Subcutaneous abdominal adipose tissue (tissue), 5 donors: ENCODE data around the gene LRBA.
"Not testable (repeated sequence)": the region's sequence is repeated elsewhere in the genome, so short reads cannot be mapped to it uniquely, and the experiment has no call there.

Source experiments
- H3K27ac ChIP-seq: one replicate; pipeline ENCODE4 v1.7.0; 2013; ENCODE audit warnings: low read depth, mild to moderate bottlenecking, inconsistent platforms, low read length, moderate library complexity
- H3K27me3 ChIP-seq, 5 donors: one replicate each; pipeline ENCODE4 v1.7.0; 2013; ENCODE audit warnings: low read length in 5 of 5, inconsistent platforms in 1 of 5; ENCODE audit not compliant: control insufficient read depth in 5 of 5, insufficient read depth in 4 of 5
- H3K36me3 ChIP-seq, 5 donors: one replicate each; pipeline ENCODE4 v1.7.0; 2013; ENCODE audit warnings: low read length in 5 of 5; ENCODE audit not compliant: control insufficient read depth in 5 of 5, insufficient read depth in 5 of 5
- H3K4me1 ChIP-seq, 5 donors: one replicate each; pipeline ENCODE4 v1.7.0; 2013; ENCODE audit warnings: low read length in 5 of 5, mild to moderate bottlenecking in 3 of 5, moderate library complexity in 1 of 5; ENCODE audit not compliant: control insufficient read depth in 5 of 5, insufficient read depth in 5 of 5
- H3K4me3 ChIP-seq, 5 donors: one replicate each; pipeline ENCODE4 v1.7.0; 2013; ENCODE audit warnings: low read length in 5 of 5, low read depth in 1 of 5
- H3K9ac ChIP-seq, 5 donors: one replicate each; pipeline ENCODE4 v1.7.0; 2013; ENCODE audit warnings: low read length in 5 of 5, mild to moderate bottlenecking in 4 of 5, moderate library complexity in 3 of 5
- H3K9me3 ChIP-seq, 5 donors: one replicate each; pipeline ENCODE4 v1.7.0; 2013; ENCODE audit warnings: low read length in 5 of 5; ENCODE audit not compliant: control insufficient read depth in 5 of 5
- donor health status: healthy.
- donor health status: healthy.
- donor health status: healthy.
- donor health status: healthy.
- donor health status: healthy.

Gene LRBA

GRCh38 chr4:150974750-150975149 lies 40.3 kb downstream of the LRBA start:
- Histone ChIP-seq H3K36me3 (no peaks in the 10 kb centered on the region), H3K9me3 (peaks cover 0 to 2% (median 0%) of the 10 kb centered on the region in 5 donors), H3K9ac (no peak overlapping the region), H3K27me3 (no peaks in the 10 kb centered on the region), H3K4me3 (no peak overlapping the region), H3K27ac (no peak overlapping the region), H3K4me1 (peaks cover 0 to 5% (median 0%) of the 10 kb centered on the region in 5 donors)

GRCh38 chr4:150974252-150974640 lies 40.8 kb downstream of the LRBA start:
- Histone ChIP-seq H3K9ac (no peak overlapping the region), H3K27ac (no peak overlapping the region), H3K36me3 (no peaks in the 10 kb centered on the region), H3K27me3 (no peaks in the 10 kb centered on the region), H3K4me3 (no peak overlapping the region), H3K9me3 (peaks cover 0 to 2% (median 0%) of the 10 kb centered on the region in 5 donors), H3K4me1 (peaks cover 0 to 5% (median 0%) of the 10 kb centered on the region in 5 donors)

GRCh38 chr4:150973626-150974251 lies 41.3 kb downstream of the LRBA start:
- Histone ChIP-seq H3K9ac (no peak overlapping the region), H3K27me3 (no peaks in the 10 kb centered on the region), H3K9me3 (peaks cover 0 to 2% (median 0%) of the 10 kb centered on the region in 5 donors), H3K4me1 (peaks cover 0 to 5% (median 0%) of the 10 kb centered on the region in 5 donors), H3K4me3 (no peak overlapping the region), H3K36me3 (no peaks in the 10 kb centered on the region), H3K27ac (no peak overlapping the region)

GRCh38 chr4:150972592-150972991 lies 42.5 kb downstream of the LRBA start:
- no peak overlapping the region for H3K4me3 ChIP-seq
- H3K27ac ChIP-seq: no peak overlapping the region
- peaks cover 0 to 5% (median 0%) of the 10 kb centered on the region in 5 donors for H3K4me1 ChIP-seq
- peaks cover 0 to 2% (median 0%) of the 10 kb centered on the region in 5 donors for H3K9me3 ChIP-seq
- H3K9ac ChIP-seq: no peak overlapping the region
- H3K36me3 ChIP-seq: no peaks in the 10 kb centered on the region
- H3K27me3 ChIP-seq: no peaks in the 10 kb centered on the region

GRCh38 chr4:150971901-150972300 lies 43.2 kb downstream of the LRBA start:
- Histone ChIP-seq H3K27me3 (no peaks in the 10 kb centered on the region), H3K36me3 (no peaks in the 10 kb centered on the region), H3K9ac (no peak overlapping the region), H3K9me3 (peaks cover 0 to under 1% (median 0%) of the 10 kb centered on the region in 5 donors), H3K4me3 (no peak overlapping the region), H3K4me1 (peaks cover 0 to 5% (median 0%) of the 10 kb centered on the region in 5 donors), H3K27ac (no peak overlapping the region)

- Histone ChIP-seq H3K9ac (no peak overlapping the region), H3K27ac (no peak overlapping the region), H3K9me3 (no peaks in the 10 kb centered on the region), H3K4me1 (peaks cover 0 to 5% (median 0%) of the 10 kb centered on the region in 5 donors), H3K27me3 (no peaks in the 10 kb centered on the region), H3K4me3 (no peak overlapping the region), H3K36me3 (no peaks in the 10 kb centered on the region)
These were observed 44.4 kb downstream of the LRBA start for GRCh38 chr4:150970685-150971151.

- no peak overlapping the region for H3K4me3 ChIP-seq
- H3K27ac ChIP-seq: no peak overlapping the region
- no peaks in the 10 kb centered on the region for H3K27me3 ChIP-seq
- H3K36me3 ChIP-seq: no peaks in the 10 kb centered on the region
- no peaks in the 10 kb centered on the region for H3K4me1 ChIP-seq
- H3K9ac ChIP-seq: no peak overlapping the region
- H3K9me3 ChIP-seq: no peaks in the 10 kb centered on the region
These were observed 50.3 kb downstream of the LRBA start for GRCh38 chr4:150964754-150965153.

GRCh38 chr4:150963602-150964345 lies 51.3 kb downstream of the LRBA start:
- not testable (repeated sequence) for H3K27ac ChIP-seq, H3K36me3 ChIP-seq, H3K9ac ChIP-seq, H3K27me3 ChIP-seq, H3K4me1 ChIP-seq, H3K4me3 ChIP-seq, H3K9me3 ChIP-seq

GRCh38 chr4:150962245-150962644 lies 52.8 kb downstream of the LRBA start:
- H3K36me3 ChIP-seq: no peaks in the 10 kb centered on the region
- no peak overlapping the region for H3K27ac ChIP-seq
- H3K9ac ChIP-seq: no peak overlapping the region
- peaks cover 0 to 7% (median 2%) of the 10 kb centered on the region in 5 donors for H3K4me1 ChIP-seq
- no peaks in the 10 kb centered on the region for H3K27me3 ChIP-seq
- H3K4me3 ChIP-seq: no peak overlapping the region
- H3K9me3 ChIP-seq: peaks cover 0 to 4% (median 0%) of the 10 kb centered on the region in 5 donors

GRCh38 chr4:150961566-150961965 lies 53.5 kb downstream of the LRBA start:
- Histone ChIP-seq H3K9ac (no peak overlapping the region), H3K27me3 (no peaks in the 10 kb centered on the region), H3K36me3 (no peaks in the 10 kb centered on the region), H3K9me3 (peaks cover 0 to 4% (median 0%) of the 10 kb centered on the region in 5 donors), H3K4me1 (peaks cover 0 to 7% (median 2%) of the 10 kb centered on the region in 5 donors), H3K4me3 (no peak overlapping the region), H3K27ac (no peak overlapping the region)
